GM12878 (cell line): ENCODE results near the gene PCDHA1. TPM values are rescaled to one million over a fixed set of nuclear protein-coding genes. Genes with fewer than 3 reads are reported as not detected.

ENCODE experiments used
- ATAC-seq: fragments of 200-7000 bp; cut with Tn5 transposase; 3 replicates; pipeline ENCODE4 v1.9.1; 2020; ENCODE audit warnings: mild to moderate bottlenecking, moderate library complexity
- BruUV-seq: library from RNA; stranded (reverse); fragments of 400-500 nt; replicated peaks from 2 replicates; lab custom pipeline; 2021; lab: Mats Ljungman, UMichigan
- CTCF ChIA-PET: fragments of 300-600 bp; sonication (Branson Sonifier 250); formaldehyde crosslinking; extraction: SDS; loops from one replicate; lab custom pipeline; 2021; ENCODE audit warnings: inconsistent platforms; lab: Yijun Ruan, JAX
- POLR2A ChIA-PET: fragments of 350-600 bp; formaldehyde crosslinking; extraction: SDS; loops from one replicate; lab custom pipeline; 2021; ENCODE audit warnings: inconsistent platforms; lab: Charles Lee
- RAD21 ChIA-PET: fragments of 300-600 bp; sonication (Branson Sonifier 250); formaldehyde crosslinking; loops from one replicate; lab custom pipeline; 2023; ENCODE audit warnings: antibody characterized with exemption; ENCODE audit not compliant: unreplicated experiment; lab: Charles Lee
- SMC1A ChIA-PET: fragments of 300-600 bp; sonication (Branson Sonifier 250); formaldehyde crosslinking; loops from one replicate; lab custom pipeline; 2023; ENCODE audit not compliant: unreplicated experiment, uncharacterized antibody; lab: Charles Lee
- DNase-seq: peaks from one replicate; pipeline ENCODE4 v3.0.0-alpha.2; 2011; ENCODE audit warnings: low read depth, low spot score
- FAIRE-seq: peaks from 3 replicates; lab custom pipeline; 2011; peaks lifted over from hg19 to GRCh38; lab: Jason Lieb, UNC
- H2AFZ ChIP-seq: 2 replicates; pipeline ENCODE4 v1.6.0; 2011; ENCODE audit warnings: low read depth, low read length, control low read depth; ENCODE audit not compliant: control insufficient read depth
- H3K27ac ChIP-seq: 2 replicates; pipeline ENCODE4 v1.5.1; 2011; ENCODE audit warnings: control low read depth; ENCODE audit not compliant: control insufficient read depth, insufficient read depth
- H3K27me3 ChIP-seq, 2 experiments: replicated peaks in 1 of 2; 2 replicates each; pipeline versions ENCODE4 v1.6.0 to v1.6.1; 2011; ENCODE audit warnings: low read length in 1 of 2; ENCODE audit not compliant: control insufficient read depth in 2 of 2, insufficient read depth in 2 of 2
- H3K36me3 ChIP-seq, 2 experiments: 2 replicates each; pipeline ENCODE4 v1.5.1; 2011; ENCODE audit warnings: low read length in 1 of 2; ENCODE audit not compliant: control insufficient read depth in 2 of 2, insufficient read depth in 2 of 2
- H3K4me1 ChIP-seq: 2 replicates; pipeline ENCODE4 v1.6.1; 2011; ENCODE audit warnings: mild to moderate bottlenecking, low read length, moderate library complexity, mixed read lengths; ENCODE audit not compliant: control insufficient read depth, insufficient read depth
- H3K4me2 ChIP-seq: 2 replicates; pipeline ENCODE4 v1.6.0; 2011; ENCODE audit warnings: control low read depth; ENCODE audit not compliant: control insufficient read depth, insufficient read depth
- H3K4me3 ChIP-seq: fragments of 200-600 bp; sonication (generic); 2 replicates; pipeline ENCODE4 v1.5.1; 2016
- H3K79me2 ChIP-seq: 2 replicates; pipeline ENCODE4 v1.6.0; 2011; ENCODE audit warnings: low read length; ENCODE audit not compliant: control insufficient read depth, insufficient read depth
- H3K9ac ChIP-seq: 2 replicates; pipeline ENCODE4 v1.8.0; 2011; ENCODE audit warnings: low read length, control low read depth, mixed read lengths; ENCODE audit not compliant: control insufficient read depth, insufficient read depth
- H3K9me3 ChIP-seq: replicated peaks from 3 replicates; pipeline ENCODE4 v1.5.1; 2011; ENCODE audit warnings: mild to moderate bottlenecking, low read length; ENCODE audit not compliant: control insufficient read depth, insufficient read depth
- H4K20me1 ChIP-seq: 2 replicates; pipeline ENCODE4 v1.6.0; 2011; ENCODE audit not compliant: control insufficient read depth, insufficient read depth
- REST ChIP-seq: IDR thresholded peaks from 2 replicates; pipeline ENCODE4 v1.6.1; 2012; ENCODE audit warnings: mild to moderate bottlenecking, low read depth, low read length
- WGBS: methylation state at CpG from one replicate; pipeline ENCODE4 v1.1.6; 2016; ENCODE audit warnings: low lambda C conversion rate; ENCODE audit not compliant: insufficient replicate concordance, insufficient coverage; ENCODE audit errors: missing lambda C conversion rate; 5-methylcytosine and 5-hydroxymethylcytosine counted together
- in situ Hi-C: fragments of 300-500 bp; cut with MboI; formaldehyde crosslinking; loops from 9 replicates; pipeline ENCODE4 v1.14.3; 2018; ENCODE audit warnings: mixed read lengths
- intact Hi-C: fragments of 100-400 bp; cut with micrococcal nuclease; formaldehyde crosslinking; loops from one replicate; pipeline ENCODE4 v1.14.2; 2022; ENCODE audit not compliant: unreplicated experiment
- polyA plus RNA-seq, 11 experiments: library from polyadenylated mRNA; depleted of rRNA in 4 of 11; unstranded in 6 of 11; stranded (reverse) in 5 of 11; fragments of >200 nt; fragmentation: Nextera tagmentation in 4 of 11; fragmentation: Illumina TruSeq in 1 of 11; extraction: Ambion mirVana in 4 of 11; extraction: Trizol in 1 of 11; gene quantifications; 1 replicate in 1 of 11; 2 replicates in 10 of 11; pipeline versions ENCODE4 v1.2.1 to v1.2.3, GENCODE V29; 2011 to 2016; ENCODE audit warnings: inconsistent platforms in 2 of 11, missing spikeins in 2 of 11, low read depth in 1 of 11
- total RNA-seq, 4 experiments: library from RNA; depleted of rRNA in 3 of 4; stranded (reverse); fragments of >200 nt in 3 of 4; fragmentation: Illumina TruSeq in 1 of 4; extraction: Trizol in 1 of 4; gene quantifications; 2 replicates each; pipeline versions ENCODE4 v1.2.1 to v1.2.3, GENCODE V29; 2013 to 2021

The PCDHA1 gene
- total and polyA plus RNA-seq, 10 of the 15 experiments (the other 5 are each of a cell fraction or from before 2014, with no cell fraction given): 0.03 TPM; not detected in 9

- Histone ChIP-seq H3K9me3 (no peaks in the 10 kb centered on the region; the same call in 1 of the 3 replicates), H3K27ac (no peak overlapping the region), H3K4me2 (no peak overlapping the region), H3K79me2 (no peaks in the 10 kb centered on the region), H2AFZ (no peak overlapping the region), H3K36me3 (no peaks in the 10 kb centered on the region), H3K9ac (no peak overlapping the region), H4K20me1 (no peaks in the 10 kb centered on the region), H3K4me3 (no peak overlapping the region), H3K4me1 (no peaks in the 10 kb centered on the region), H3K27me3 (no peaks in the 10 kb centered on the region)
- RAD21 ChIA-PET: no interaction called here
- no peak for FAIRE-seq
- no peak for TF ChIP-seq REST
- intact Hi-C loops: no loop called here
- WGBS: 84% methylated on average over 5 of the region's 5 CpGs
- BruUV-seq: no TSS peak
- DNase-seq: no peak
- in situ Hi-C loops: no loop called here
- no peak for ATAC-seq
- POLR2A ChIA-PET: no interaction called here
- SMC1A ChIA-PET: no interaction called here
- CTCF ChIA-PET: interaction anchor here (0.6 to 0.9 kb wide), 3 partner anchors 9 to 680 kb away, joined by 3 to 4 read pairs (median 4); no protein-coding TSS in a partner anchor
These were observed 83.6 kb downstream of the PCDHA1 start for GRCh38 chr5:140869555-140869886.
